ENCODE data around the gene RPL37A. TPM values are rescaled to one million over a fixed set of nuclear protein-coding genes. Genes with fewer than 3 reads are reported as not detected.

The RPL37A gene
- total RNA-seq, 2 experiments from 2014 or later, result 2,232 to 2,277 TPM

GRCh38 chr2:216475767-216476166, 22.9 kb upstream of the RPL37A start:
- Mint-ChIP-seq H3K4me3 (peak overlapping the region; percentile 6), H3K36me3 (ENCODE audit: low read depth) (peaks cover 38% of the 10 kb centered on the region), H3K4me1 (ENCODE audit: low read depth) (peaks cover 28% of the 10 kb centered on the region), H3K9me3 (ENCODE audit: insufficient read depth) (no peaks in the 10 kb centered on the region), H3K27ac (peak overlapping the region; percentile 45), H3K27me3 (ENCODE audit: low read depth) (no peaks in the 10 kb centered on the region)
- DNase-seq (no peak), ATAC-seq (peak; percentile 10)
- ChIA-PET CTCF (no interaction called here), POLR2A (no interaction called here)

DNA sequence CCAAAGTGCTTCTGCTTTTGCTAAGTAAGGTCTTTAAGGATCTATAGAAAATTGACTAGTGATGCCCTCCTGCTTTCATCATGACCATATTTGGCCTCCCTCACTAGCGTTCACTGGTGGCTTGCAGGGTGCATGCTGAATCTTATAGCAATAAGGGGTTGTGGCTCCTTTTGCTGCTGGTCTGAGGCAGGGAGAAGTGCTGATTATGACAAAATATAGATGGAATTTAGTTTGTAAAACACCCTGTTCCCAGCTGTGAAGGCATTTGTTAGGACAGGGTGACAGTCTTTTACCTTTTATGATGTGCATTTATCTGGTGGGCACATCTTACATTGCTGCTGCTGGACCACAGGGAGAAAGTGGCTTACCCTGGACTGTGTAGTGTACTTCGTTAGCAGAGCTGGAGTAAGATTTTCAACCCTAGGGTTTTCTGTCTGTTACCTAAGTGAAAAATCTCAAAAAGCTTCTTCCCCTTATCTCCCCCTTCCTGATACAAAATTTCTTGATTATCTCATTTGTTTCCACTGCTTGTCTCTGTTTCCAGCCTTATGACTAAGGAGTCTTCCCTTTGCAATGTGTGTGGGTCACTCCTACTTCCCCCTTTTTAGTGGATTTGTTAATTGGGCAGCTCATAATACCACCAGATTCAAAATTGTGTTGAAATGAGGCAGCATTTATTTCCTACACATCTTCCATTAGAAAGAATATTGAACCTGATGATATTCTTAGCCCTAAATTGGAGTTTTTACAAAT, 21.2 kb upstream of the RPL37A start:
- no peaks in the 10 kb centered on the region for H3K9me3 Mint-ChIP-seq (ENCODE audit: insufficient read depth)
- H3K27me3 Mint-ChIP-seq (ENCODE audit: low read depth), result no peaks in the 10 kb centered on the region
- H3K27ac Mint-ChIP-seq, result no peak overlapping the region
- DNase-seq, result no peak
- H3K4me1 Mint-ChIP-seq (ENCODE audit: low read depth), result peaks cover 28% of the 10 kb centered on the region
- peaks cover 39% of the 10 kb centered on the region for H3K36me3 Mint-ChIP-seq (ENCODE audit: low read depth)
- ChIA-PET POLR2A (no interaction called here), CTCF (interaction anchor here (0.6 kb wide), 1 partner anchor 300 kb away, joined by 3 read pairs; no protein-coding TSS in a partner anchor)
- no peak for ATAC-seq
- no peak overlapping the region for H3K4me3 Mint-ChIP-seq

GRCh38 chr2:216478151-216478550, 20.5 kb upstream of the RPL37A start:
- ChIA-PET POLR2A (no interaction called here), CTCF (interaction anchor here (0.6 kb wide), 1 partner anchor 301 kb away, joined by 3 read pairs; no protein-coding TSS in a partner anchor)
- Mint-ChIP-seq H3K27ac (no peak overlapping the region), H3K27me3 (ENCODE audit: low read depth) (no peaks in the 10 kb centered on the region), H3K4me1 (ENCODE audit: low read depth) (peaks cover 28% of the 10 kb centered on the region), H3K4me3 (no peak overlapping the region), H3K9me3 (ENCODE audit: insufficient read depth) (no peaks in the 10 kb centered on the region), H3K36me3 (ENCODE audit: low read depth) (peaks cover 44% of the 10 kb centered on the region)
- ATAC-seq (no peak), DNase-seq (no peak)

DNA sequence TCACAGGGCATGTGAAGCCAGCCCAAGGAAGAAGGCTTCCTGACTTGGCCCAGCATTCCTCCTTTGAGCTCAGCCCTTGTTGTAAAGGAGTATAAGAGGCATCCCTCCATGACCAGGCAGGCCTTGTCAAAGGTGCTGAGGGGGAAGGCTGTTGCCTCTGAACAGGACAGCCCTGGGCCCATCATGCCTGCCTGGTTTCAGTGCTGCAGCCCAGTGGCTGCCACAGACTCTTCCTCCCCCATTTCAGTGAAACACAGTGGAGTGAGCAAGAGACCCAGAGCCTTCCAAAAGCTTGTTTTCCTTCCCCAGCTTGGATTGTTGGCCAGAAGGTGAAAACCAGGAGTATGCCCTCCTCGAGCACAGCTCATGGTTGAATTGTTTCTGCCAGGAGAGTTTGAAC, 19.9 kb upstream of the RPL37A start:
- H3K4me1 Mint-ChIP-seq (ENCODE audit: low read depth), result peaks cover 28% of the 10 kb centered on the region
- H3K4me3 Mint-ChIP-seq, result no peak overlapping the region
- ChIA-PET CTCF (no interaction called here), POLR2A (interaction anchor here (1.8 kb wide), 1 partner anchor 19 kb away, joined by 6 read pairs; the partner anchor contains the start of gene RPL37A)
- DNase-seq (no peak), ATAC-seq (no peak)
- peaks cover 45% of the 10 kb centered on the region for H3K36me3 Mint-ChIP-seq (ENCODE audit: low read depth)
- H3K9me3 Mint-ChIP-seq (ENCODE audit: insufficient read depth), result no peaks in the 10 kb centered on the region
- no peak overlapping the region for H3K27ac Mint-ChIP-seq
- H3K27me3 Mint-ChIP-seq (ENCODE audit: low read depth), result no peaks in the 10 kb centered on the region

- Mint-ChIP-seq H3K27me3 (ENCODE audit: low read depth) (no peaks in the 10 kb centered on the region), H3K36me3 (ENCODE audit: low read depth) (peaks cover 45% of the 10 kb centered on the region), H3K9me3 (ENCODE audit: insufficient read depth) (no peaks in the 10 kb centered on the region), H3K4me3 (no peak overlapping the region), H3K4me1 (ENCODE audit: low read depth) (peaks cover 20% of the 10 kb centered on the region), H3K27ac (no peak overlapping the region)
- no peak for ATAC-seq
- DNase-seq, result no peak
- POLR2A ChIA-PET, result interaction anchor here (1.8 kb wide), 1 partner anchor 18 kb away, joined by 6 read pairs; the partner anchor contains the start of gene RPL37A
- CTCF ChIA-PET, result no interaction called here
These were observed 18.4 kb upstream of the RPL37A start for GRCh38 chr2:216480221-216480620.

DNA sequence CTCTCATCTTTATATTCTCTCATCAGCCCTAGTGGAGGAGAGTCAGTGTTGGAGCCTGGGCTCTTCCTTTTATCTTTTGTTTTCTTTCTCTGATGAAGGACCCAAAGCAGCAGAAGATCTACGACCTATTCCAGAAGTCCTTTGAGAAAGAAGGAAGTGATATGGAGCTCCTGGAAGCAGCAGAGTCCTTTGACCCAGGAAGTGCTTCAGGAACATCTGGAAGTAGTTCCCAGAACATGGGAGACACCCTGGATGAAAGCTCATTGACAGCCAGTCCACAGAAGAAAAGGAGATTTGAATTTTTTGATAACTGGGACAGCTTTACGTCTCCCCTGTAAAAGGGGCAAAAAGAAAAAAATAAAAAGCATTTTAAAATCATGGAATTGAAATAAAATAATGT, 16.0 kb upstream of the RPL37A start:
- Mint-ChIP-seq H3K4me1 (ENCODE audit: low read depth) (peaks cover 5% of the 10 kb centered on the region), H3K9me3 (ENCODE audit: insufficient read depth) (no peaks in the 10 kb centered on the region), H3K4me3 (no peak overlapping the region), H3K36me3 (ENCODE audit: low read depth) (peaks cover 32% of the 10 kb centered on the region), H3K27ac (no peak overlapping the region), H3K27me3 (ENCODE audit: low read depth) (no peaks in the 10 kb centered on the region)
- ChIA-PET CTCF (interaction anchor here (1.1 kb wide), 1 partner anchor 14 kb away, joined by 3 read pairs; no protein-coding TSS in a partner anchor), POLR2A (interaction anchor here (1.8 kb wide), 1 partner anchor 16 kb away, joined by 4 read pairs; the partner anchor contains the start of gene RPL37A)
- ATAC-seq (no peak), DNase-seq (no peak)

- H3K4me3 Mint-ChIP-seq, result no peak overlapping the region
- H3K9me3 Mint-ChIP-seq (ENCODE audit: insufficient read depth), result no peaks in the 10 kb centered on the region
- no peak overlapping the region for H3K27ac Mint-ChIP-seq
- ATAC-seq, result no peak
- H3K4me1 Mint-ChIP-seq (ENCODE audit: low read depth), result peaks cover 4% of the 10 kb centered on the region
- ChIA-PET POLR2A (no interaction called here), CTCF (no interaction called here)
- DNase-seq, result no peak
- peaks cover 16% of the 10 kb centered on the region for H3K36me3 Mint-ChIP-seq (ENCODE audit: low read depth)
- no peaks in the 10 kb centered on the region for H3K27me3 Mint-ChIP-seq (ENCODE audit: low read depth)
These were observed 13.4 kb upstream of the RPL37A start for GRCh38 chr2:216485237-216485636.

- POLR2A ChIA-PET, result no interaction called here
- ATAC-seq, result no peak
- Mint-ChIP-seq H3K4me1 (ENCODE audit: low read depth) (peaks cover 4% of the 10 kb centered on the region), H3K9me3 (ENCODE audit: insufficient read depth) (no peaks in the 10 kb centered on the region), H3K27ac (no peak overlapping the region), H3K27me3 (ENCODE audit: low read depth) (no peaks in the 10 kb centered on the region), H3K4me3 (no peak overlapping the region), H3K36me3 (ENCODE audit: low read depth) (peaks cover 11% of the 10 kb centered on the region)
- DNase-seq, result no peak
- CTCF ChIA-PET, result no interaction called here
These were observed 12.9 kb upstream of the RPL37A start for GRCh38 chr2:216485745-216486144.

- DNase-seq, result no peak
- POLR2A ChIA-PET, result no interaction called here
- ATAC-seq, result no peak
- H3K27ac Mint-ChIP-seq, result no peak overlapping the region
- H3K9me3 Mint-ChIP-seq (ENCODE audit: insufficient read depth), result no peaks in the 10 kb centered on the region
- H3K4me1 Mint-ChIP-seq (ENCODE audit: low read depth), result peaks cover 4% of the 10 kb centered on the region
- CTCF ChIA-PET, result interaction anchor here (1.0 kb wide), 1 partner anchor 11 kb away, joined by 4 read pairs; no protein-coding TSS in a partner anchor
- no peak overlapping the region for H3K4me3 Mint-ChIP-seq
- peaks cover 9% of the 10 kb centered on the region for H3K36me3 Mint-ChIP-seq (ENCODE audit: low read depth)
- H3K27me3 Mint-ChIP-seq (ENCODE audit: low read depth), result no peaks in the 10 kb centered on the region
These were observed 12.4 kb upstream of the RPL37A start for GRCh38 chr2:216486271-216486670.

DNA sequence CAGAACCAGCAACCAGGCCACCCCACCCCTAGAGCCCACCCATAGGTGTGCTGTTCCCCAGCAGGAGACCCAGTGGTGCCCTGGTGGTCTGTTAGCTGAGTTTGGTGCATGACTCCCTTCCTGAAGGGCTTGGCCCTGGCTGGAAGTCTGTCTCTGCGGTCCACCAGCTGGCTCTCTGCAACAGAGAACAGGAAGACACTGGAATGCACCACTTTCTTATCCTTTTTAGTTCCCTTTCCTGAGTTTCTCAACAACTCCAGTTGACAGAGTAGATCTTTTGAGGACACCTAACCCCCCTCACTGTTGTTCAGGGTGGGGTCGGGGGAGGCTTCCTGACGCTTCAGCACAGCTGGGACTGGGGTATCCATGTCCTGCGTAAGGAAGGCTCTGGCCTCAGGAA, 11.9 kb upstream of the RPL37A start:
- DNase-seq (no peak), ATAC-seq (no peak)
- Mint-ChIP-seq H3K36me3 (ENCODE audit: low read depth) (peaks cover 9% of the 10 kb centered on the region), H3K27me3 (ENCODE audit: low read depth) (no peaks in the 10 kb centered on the region), H3K4me1 (ENCODE audit: low read depth) (peaks cover 4% of the 10 kb centered on the region), H3K9me3 (ENCODE audit: insufficient read depth) (no peaks in the 10 kb centered on the region), H3K27ac (no peak overlapping the region), H3K4me3 (no peak overlapping the region)
- CTCF ChIA-PET, result interaction anchor here (1.0 kb wide), 1 partner anchor 11 kb away, joined by 4 read pairs; no protein-coding TSS in a partner anchor
- POLR2A ChIA-PET, result no interaction called here

DNA sequence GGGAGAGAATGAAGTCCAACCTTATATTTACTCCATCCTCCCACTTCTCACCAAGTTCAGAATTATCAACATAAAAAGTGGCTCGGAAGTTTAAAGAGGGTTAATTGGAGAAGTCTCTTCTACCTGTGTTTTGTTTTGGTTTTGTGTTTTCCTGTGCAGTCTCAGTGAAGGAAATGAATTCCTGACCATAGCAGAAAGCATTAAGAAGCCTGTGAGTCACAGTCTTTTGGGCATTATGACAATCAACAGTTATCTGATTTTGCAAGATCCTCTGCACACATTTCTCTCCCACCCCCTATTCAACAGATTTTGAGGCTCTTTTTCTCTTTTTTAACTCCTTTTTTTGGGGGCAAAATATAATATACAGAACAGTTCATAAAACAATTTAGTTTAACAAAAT, 8.6 kb upstream of the RPL37A start:
- Mint-ChIP-seq H3K4me3 (no peak overlapping the region), H3K27me3 (ENCODE audit: low read depth) (no peaks in the 10 kb centered on the region), H3K9me3 (ENCODE audit: insufficient read depth) (no peaks in the 10 kb centered on the region), H3K36me3 (ENCODE audit: low read depth) (no peaks in the 10 kb centered on the region), H3K4me1 (ENCODE audit: low read depth) (peaks cover 4% of the 10 kb centered on the region), H3K27ac (no peak overlapping the region)
- CTCF ChIA-PET, result no interaction called here
- no peak for DNase-seq
- ATAC-seq, result no peak
- POLR2A ChIA-PET, result no interaction called here

DNA sequence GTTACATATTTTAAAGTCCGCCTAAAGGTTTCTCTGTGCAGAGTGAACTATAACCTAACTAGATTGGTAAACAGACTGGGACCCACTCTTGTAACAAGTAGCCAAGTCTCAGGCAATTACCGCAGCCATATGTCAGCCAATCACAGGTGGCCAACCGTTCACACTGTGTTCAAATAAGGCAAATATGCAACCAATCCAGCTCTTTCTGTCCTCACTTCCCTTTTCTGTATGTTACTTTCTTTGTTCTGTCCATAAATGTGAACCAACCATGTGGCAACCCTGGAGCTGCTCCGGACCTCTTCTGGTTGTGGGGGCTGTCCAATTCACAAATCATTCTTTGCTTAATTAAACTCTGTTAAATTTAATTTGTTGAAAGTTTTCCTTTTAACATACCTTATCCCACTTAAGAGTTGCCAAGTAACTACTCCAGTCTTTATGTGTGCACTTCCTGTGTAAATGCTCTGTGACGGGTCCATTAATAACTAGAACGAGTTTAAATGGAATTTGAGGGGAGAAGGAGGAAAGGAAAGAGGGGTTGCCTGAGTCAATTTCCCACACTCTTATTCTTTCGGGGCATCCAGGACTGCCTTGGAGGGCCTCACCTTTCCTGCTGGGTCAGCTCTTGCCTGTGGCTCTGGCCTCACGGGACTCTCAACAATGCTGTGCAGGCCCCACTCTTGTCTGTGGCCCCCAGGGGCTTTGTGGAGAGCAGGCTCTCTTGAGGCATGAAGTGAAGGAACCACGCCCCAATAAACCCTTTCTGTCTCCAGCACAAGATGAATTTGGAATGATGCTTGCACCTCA, 6.6 kb upstream of the RPL37A start:
- CTCF ChIA-PET, result interaction anchor here (1.0 kb wide), 1 partner anchor 174 kb away, joined by 3 read pairs; no protein-coding TSS in a partner anchor
- DNase-seq, result no peak
- H3K27me3 Mint-ChIP-seq (ENCODE audit: low read depth), result no peaks in the 10 kb centered on the region
- no peak for ATAC-seq
- H3K4me1 Mint-ChIP-seq (ENCODE audit: low read depth), result peaks cover 18% of the 10 kb centered on the region
- H3K9me3 Mint-ChIP-seq (ENCODE audit: insufficient read depth), result no peaks in the 10 kb centered on the region
- POLR2A ChIA-PET, result interaction anchor here (0.6 kb wide), 1 partner anchor 1727 kb away, joined by 3 read pairs; no protein-coding TSS in a partner anchor
- no peak overlapping the region for H3K27ac Mint-ChIP-seq
- no peak overlapping the region for H3K4me3 Mint-ChIP-seq
- peaks cover 2% of the 10 kb centered on the region for H3K36me3 Mint-ChIP-seq (ENCODE audit: low read depth)

Measured in activated CD8-positive, alpha-beta T cell treated with anti-CD3 and anti-CD28 coated beads, Interleukin-2, amount 10 ng/mL, durations not matched to agents 7 days and 5 days (primary cell).